KOPT-K1 (cell line): Measurements from ENCODE around the gene MBD6.
A peak's percentile ranks its signal among the peaks of the same experiment; 100 is the strongest.

Experiments
- H3K27ac ChIP-seq: fragments of 200-600 bp; sonication (generic); 2 replicates; pipeline ENCODE4 v1.5.1; 2016; ENCODE audit warnings: antibody characterized with exemption, mild to moderate bottlenecking, low read depth, low read length; ENCODE audit not compliant: poor library complexity, severe bottlenecking
- H3K36me3 ChIP-seq: fragments of 200-600 bp; sonication (generic); 2 replicates; pipeline ENCODE4 v1.5.1; 2017; ENCODE audit warnings: antibody characterized with exemption, mild to moderate bottlenecking, low read length, moderate library complexity; ENCODE audit not compliant: insufficient read depth
- H3K9me3 ChIP-seq: fragments of 200-600 bp; sonication (generic); 2 replicates; pipeline ENCODE4 v1.5.1; 2017; ENCODE audit warnings: antibody characterized with exemption, low read length, mild to moderate bottlenecking; ENCODE audit not compliant: insufficient read depth, poor library complexity, severe bottlenecking

MBD6 gene

DNA sequence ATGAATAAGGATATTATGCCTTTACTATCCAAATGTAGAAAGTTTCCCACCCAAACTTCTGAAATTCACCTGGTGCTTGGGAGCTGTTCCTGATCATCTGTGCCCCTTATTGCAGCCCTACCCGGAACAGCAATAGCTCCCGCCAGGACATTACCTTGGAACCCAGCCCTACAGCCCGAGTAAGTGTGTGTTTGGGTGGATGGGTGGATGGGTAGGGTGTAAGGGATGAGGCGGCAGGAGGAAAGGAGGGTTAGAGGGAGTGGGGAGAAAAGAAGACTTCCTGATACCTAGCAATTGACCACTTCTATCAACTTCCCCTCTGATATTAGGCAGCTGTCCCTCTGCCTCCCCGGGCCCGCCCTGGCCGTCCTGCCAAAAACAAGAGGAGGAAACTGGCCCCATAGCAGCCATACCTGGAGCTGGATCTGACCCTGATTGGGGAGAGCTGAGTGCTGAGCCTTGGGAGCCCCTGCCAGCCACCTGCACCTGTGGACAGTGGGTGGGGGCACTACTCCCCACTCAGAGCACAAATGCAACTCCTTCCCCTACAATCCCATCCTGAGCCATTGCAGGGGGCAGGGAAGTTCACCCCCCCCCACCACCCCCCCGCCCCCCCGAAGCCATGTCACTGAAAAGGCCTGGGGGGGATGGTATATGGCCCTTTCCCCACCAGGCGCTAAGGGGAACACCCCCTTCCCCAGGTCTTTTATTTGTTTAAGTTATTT lies 6.4 kb downstream of the MBD6 start:
- peaks cover 99% of the 10 kb centered on the region for H3K36me3 ChIP-seq
- H3K9me3 ChIP-seq = no peaks in the 10 kb centered on the region
- no peak overlapping the region for H3K27ac ChIP-seq

DNA sequence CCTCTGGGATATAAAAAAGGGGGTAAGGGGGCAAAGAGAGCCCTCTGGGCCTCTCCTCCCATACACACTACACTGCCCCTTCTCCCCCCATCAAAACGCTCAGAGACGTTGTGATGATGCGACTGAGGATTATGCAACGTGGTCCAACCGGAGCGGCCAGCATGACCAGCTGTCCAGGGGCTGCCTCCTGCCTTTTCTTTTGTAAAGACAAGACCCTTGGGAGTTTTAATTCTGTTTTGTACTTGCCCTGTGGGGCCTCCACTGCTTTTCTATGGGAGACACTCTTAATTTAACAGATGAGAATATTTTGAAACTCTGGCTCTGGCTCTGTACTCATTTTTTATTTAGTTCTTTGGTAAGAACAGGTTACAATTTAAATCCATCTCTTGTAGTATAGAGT lies 7.2 kb downstream of the MBD6 start:
- H3K27ac ChIP-seq = no peak overlapping the region
- H3K36me3 ChIP-seq = peaks cover 99% of the 10 kb centered on the region
- no peaks in the 10 kb centered on the region for H3K9me3 ChIP-seq

DNA sequence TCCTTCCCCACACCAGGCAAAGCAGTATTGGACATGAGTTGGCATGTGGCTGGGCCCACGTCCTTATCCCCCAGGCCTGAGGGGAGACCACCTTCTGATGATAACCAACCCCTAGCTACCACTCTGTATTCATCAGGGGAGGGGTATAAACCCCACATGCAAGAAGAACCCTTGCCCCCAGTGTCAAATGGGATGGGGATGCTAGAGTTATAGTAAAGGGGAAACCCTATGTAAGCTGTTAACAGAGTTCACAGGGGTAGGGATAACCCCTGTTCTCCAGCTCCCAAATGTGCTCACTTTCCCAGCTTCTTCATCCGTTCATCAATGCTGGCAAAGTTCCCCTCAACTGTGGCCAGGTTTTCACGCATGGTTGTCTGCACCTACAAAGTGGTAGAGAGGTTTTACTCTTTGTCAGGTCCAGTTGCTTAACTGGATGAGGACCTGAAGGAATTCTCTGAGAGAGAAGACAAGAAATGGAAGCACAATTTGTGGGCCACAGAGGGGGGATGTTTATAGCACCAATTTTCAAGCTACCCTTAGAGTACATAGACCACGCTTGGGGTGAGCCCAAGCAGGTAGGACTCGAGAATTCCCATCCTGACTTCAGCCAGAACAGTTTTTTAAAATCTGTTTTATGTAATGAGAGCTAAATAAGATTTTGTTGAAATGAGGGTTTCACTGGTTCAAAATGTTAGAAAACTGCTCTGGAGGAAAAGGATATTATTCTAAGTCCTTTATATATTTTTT lies 7.9 kb downstream of the MBD6 start:
- H3K9me3 ChIP-seq = no peaks in the 10 kb centered on the region
- H3K27ac ChIP-seq = no peak overlapping the region
- peaks cover 100% of the 10 kb centered on the region for H3K36me3 ChIP-seq

DNA sequence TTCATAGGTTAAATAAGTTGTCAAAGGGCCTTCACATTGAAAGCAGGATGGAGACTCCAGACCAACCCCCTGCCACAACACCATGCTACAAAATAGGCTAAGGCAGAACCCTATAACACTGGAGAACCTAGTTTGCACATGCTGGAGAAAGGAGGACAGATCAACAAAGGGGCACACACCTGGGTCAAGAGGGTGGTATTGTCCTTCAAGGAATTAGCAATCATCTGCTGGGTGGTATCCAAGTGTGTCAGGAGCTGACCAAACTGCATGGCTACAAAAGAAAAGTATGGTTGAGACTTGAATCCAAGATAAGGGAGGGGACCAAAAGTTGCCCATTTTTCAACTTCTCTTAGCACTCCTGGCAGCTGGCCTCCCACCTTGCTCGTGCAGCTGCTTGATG lies 9.2 kb downstream of the MBD6 start:
- peaks cover 90% of the 10 kb centered on the region for H3K36me3 ChIP-seq
- no peak overlapping the region for H3K27ac ChIP-seq
- no peaks in the 10 kb centered on the region for H3K9me3 ChIP-seq

GRCh38 chr12:57533108-57533507 lies 10.5 kb downstream of the MBD6 start:
- Histone ChIP-seq H3K36me3 (peaks cover 81% of the 10 kb centered on the region), H3K9me3 (no peaks in the 10 kb centered on the region)

DNA sequence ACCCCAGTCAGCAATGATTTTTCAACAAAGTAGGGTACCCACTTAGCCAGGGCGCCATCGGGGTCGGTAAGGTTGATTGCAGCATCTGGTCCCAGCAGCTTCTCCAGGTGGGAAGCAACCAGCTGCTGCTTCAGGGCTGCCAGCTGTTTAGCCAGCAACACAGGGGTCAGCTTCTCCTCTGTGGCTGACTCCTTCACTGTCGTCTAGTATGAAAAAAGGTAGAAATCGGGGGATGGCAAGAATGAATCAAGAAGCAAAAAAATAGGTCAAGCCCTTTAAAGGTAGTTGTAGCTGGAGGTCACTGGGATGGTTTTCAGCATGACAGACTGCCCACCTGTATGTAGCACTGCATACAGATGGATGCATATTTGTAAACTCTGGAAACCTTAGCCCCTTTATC lies 11.6 kb downstream of the MBD6 start:
- Histone ChIP-seq H3K9me3 (no peaks in the 10 kb centered on the region), H3K27ac (no peak overlapping the region), H3K36me3 (peaks cover 80% of the 10 kb centered on the region)

More at GRCh38 chr12:57533108-57533507, 10.5 kb downstream of the MBD6 start:
- no peak overlapping the region for H3K27ac ChIP-seq

GRCh38 chr12:57534991-57535543 lies 12.4 kb downstream of the MBD6 start:
- H3K36me3 ChIP-seq = peaks cover 79% of the 10 kb centered on the region
- no peak overlapping the region for H3K27ac ChIP-seq
- no peaks in the 10 kb centered on the region for H3K9me3 ChIP-seq

GRCh38 chr12:57535764-57536596 lies 13.4 kb downstream of the MBD6 start:
- Histone ChIP-seq H3K36me3 (peaks cover 79% of the 10 kb centered on the region), H3K27ac (no peak overlapping the region), H3K9me3 (no peaks in the 10 kb centered on the region)

GRCh38 chr12:57536597-57536942 lies 13.9 kb downstream of the MBD6 start:
- H3K9me3 ChIP-seq = no peaks in the 10 kb centered on the region
- no peak overlapping the region for H3K27ac ChIP-seq
- peaks cover 79% of the 10 kb centered on the region for H3K36me3 ChIP-seq

GRCh38 chr12:57539134-57539768 lies 16.6 kb downstream of the MBD6 start:
- Histone ChIP-seq H3K27ac (no peak overlapping the region), H3K36me3 (peaks cover 71% of the 10 kb centered on the region), H3K9me3 (no peaks in the 10 kb centered on the region)

- Histone ChIP-seq H3K36me3 (peaks cover 55% of the 10 kb centered on the region), H3K27ac (no peak overlapping the region), H3K9me3 (no peaks in the 10 kb centered on the region)
These were observed 18.4 kb downstream of the MBD6 start for GRCh38 chr12:57541001-57541400.

GRCh38 chr12:57541717-57542116 lies 19.1 kb downstream of the MBD6 start:
- Histone ChIP-seq H3K27ac (no peak overlapping the region), H3K36me3 (peaks cover 55% of the 10 kb centered on the region), H3K9me3 (no peaks in the 10 kb centered on the region)

DNA sequence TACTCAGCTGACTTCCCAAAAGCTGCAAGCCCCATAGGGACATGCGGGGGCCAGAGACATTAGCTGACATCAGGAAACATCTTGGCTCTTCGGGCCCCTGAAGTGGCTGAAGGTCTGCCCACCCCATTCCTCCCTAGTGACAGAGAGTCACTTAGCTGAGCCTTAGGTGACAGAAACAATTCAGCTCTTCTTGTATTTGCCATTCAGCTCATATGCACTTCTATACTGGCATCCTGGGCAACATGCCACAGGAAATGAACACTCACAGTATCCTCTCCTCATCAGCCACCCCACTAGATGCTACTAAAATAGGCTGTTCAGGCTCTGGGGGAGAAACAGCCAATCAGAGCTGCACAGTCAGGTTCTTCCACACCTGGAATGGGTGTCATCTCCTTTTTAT lies 21.0 kb downstream of the MBD6 start:
- Histone ChIP-seq H3K36me3 (peaks cover 48% of the 10 kb centered on the region), H3K9me3 (no peaks in the 10 kb centered on the region), H3K27ac (no peak overlapping the region)

DNA sequence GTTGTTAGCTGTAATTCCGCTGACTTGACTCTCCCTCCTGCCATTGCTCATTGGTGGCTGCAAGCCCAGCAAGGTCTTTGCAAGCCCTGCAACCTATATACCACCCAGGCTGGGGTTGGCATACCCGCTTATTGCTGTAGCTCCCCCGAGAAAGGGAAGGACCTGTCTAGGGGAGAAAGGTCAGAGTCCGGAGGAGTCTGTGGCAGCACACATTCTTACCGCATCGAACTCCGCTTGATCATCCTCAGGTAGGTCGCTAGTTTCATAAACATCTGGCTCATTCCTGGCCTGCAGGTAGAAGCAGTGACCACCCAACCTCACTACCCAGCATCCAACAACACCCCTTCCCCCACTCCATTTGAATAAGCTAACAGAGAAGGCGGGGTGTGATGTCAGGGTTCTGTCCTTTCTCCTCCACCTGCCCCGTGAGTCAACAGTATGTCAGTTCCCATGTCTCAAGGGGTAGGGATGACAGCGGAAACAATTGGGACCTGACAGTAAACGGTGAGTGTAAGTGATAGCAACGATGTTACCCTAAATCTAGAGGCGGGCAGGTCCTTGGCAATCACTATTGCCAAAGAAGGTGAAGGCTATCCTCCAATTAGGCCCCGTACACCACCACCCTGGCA lies 23.3 kb downstream of the MBD6 start:
- no peaks in the 10 kb centered on the region for H3K9me3 ChIP-seq
- peak overlapping the region; percentile 71 for H3K27ac ChIP-seq
- peaks cover 26% of the 10 kb centered on the region for H3K36me3 ChIP-seq
